HL-60 (cell line): ENCODE data around the gene MOBP.

ENCODE experiments used
- CTCF ChIP-seq: IDR thresholded peaks from one replicate; pipeline ENCODE4 v1.5.1; 2011; ENCODE audit warnings: low read length, control low read depth, inconsistent platforms; ENCODE audit not compliant: insufficient read depth
- GABPA ChIP-seq: IDR thresholded peaks from 2 replicates; pipeline ENCODE4 v1.6.1; 2012; ENCODE audit warnings: low read depth
- POLR2AphosphoS5 ChIP-seq: IDR thresholded peaks from 2 replicates; pipeline ENCODE4 v1.6.1; 2012; ENCODE audit warnings: low read depth

- TF ChIP-seq CTCF: no peak
- TF ChIP-seq POLR2AphosphoS5: no peak
- no peak for TF ChIP-seq GABPA
Observed at GRCh38 chr3:39454591-39455217, 12.8 kb upstream of the MOBP start.
